H9 (cell line): ENCODE measurements around the gene JTB. TPM values are rescaled to one million over a fixed set of nuclear protein-coding genes. Genes with fewer than 3 reads are reported as not detected.

Experiments used
- DNase-seq: peaks from one replicate; pipeline ENCODE4 v3.0.0-alpha.2; 2017
- H2AFZ ChIP-seq: one replicate; pipeline ENCODE4 v1.6.1; 2013; ENCODE audit warnings: mild to moderate bottlenecking, low read length, control low read depth, moderate library complexity
- H2AK5ac ChIP-seq: 2 replicates; pipeline ENCODE4 v1.6.1; 2013; ENCODE audit warnings: low read length, control low read depth, mixed read lengths; ENCODE audit not compliant: insufficient read length
- H2BK120ac ChIP-seq: one replicate; pipeline ENCODE4 v1.6.1; 2013; ENCODE audit warnings: low read depth, mild to moderate bottlenecking, low read length, control low read depth, inconsistent platforms; ENCODE audit not compliant: poor library complexity, severe bottlenecking
- H2BK12ac ChIP-seq: 2 replicates; pipeline ENCODE4 v1.6.1; 2013; ENCODE audit warnings: low read length, control low read depth, mixed read lengths, low read depth; ENCODE audit not compliant: insufficient read length
- H2BK15ac ChIP-seq: 2 replicates; pipeline ENCODE4 v1.6.1; 2013; ENCODE audit warnings: low read depth, low read length, control low read depth
- H2BK20ac ChIP-seq: one replicate; pipeline ENCODE4 v1.6.1; 2013; ENCODE audit warnings: low read depth, mild to moderate bottlenecking, low read length, control low read depth, inconsistent platforms; ENCODE audit not compliant: poor library complexity, severe bottlenecking
- H2BK5ac ChIP-seq: 2 replicates; pipeline ENCODE4 v1.6.1; 2013; ENCODE audit warnings: low read length, control low read depth, mixed read lengths; ENCODE audit not compliant: insufficient read length
- H3K14ac ChIP-seq: 2 replicates; pipeline ENCODE4 v1.6.1; 2013; ENCODE audit warnings: low read length, control low read depth; ENCODE audit not compliant: insufficient read depth
- H3K18ac ChIP-seq: 2 replicates; pipeline ENCODE4 v1.6.1; 2013; ENCODE audit warnings: low read depth, mild to moderate bottlenecking, mixed read lengths, low read length, control low read depth; ENCODE audit not compliant: insufficient read length
- H3K23ac ChIP-seq: 2 replicates; pipeline ENCODE4 v1.6.1; 2013; ENCODE audit warnings: low read length, control low read depth, mixed read lengths, low read depth; ENCODE audit not compliant: insufficient read length
- H3K23me2 ChIP-seq: 2 replicates; pipeline ENCODE4 v1.6.1; 2013; ENCODE audit warnings: low read depth, mild to moderate bottlenecking, mixed read lengths, low read length, control low read depth; ENCODE audit not compliant: insufficient read length, poor library complexity, severe bottlenecking
- H3K27ac ChIP-seq: 2 replicates; pipeline ENCODE4 v1.5.1; 2013; ENCODE audit warnings: low read length, control low read depth, mixed read lengths, low read depth; ENCODE audit not compliant: insufficient read length
- H3K27me3 ChIP-seq: 2 replicates; pipeline ENCODE4 v1.6.1; 2013; ENCODE audit warnings: low read length, control low read depth, inconsistent platforms; ENCODE audit not compliant: insufficient read depth
- H3K4ac ChIP-seq: 2 replicates; pipeline ENCODE4 v1.6.1; 2013; ENCODE audit warnings: low read depth, mild to moderate bottlenecking, control low read depth, inconsistent platforms, low read length, moderate library complexity
- H3K4me1 ChIP-seq: 2 replicates; pipeline ENCODE4 v1.6.1; 2013; ENCODE audit warnings: low read length, control low read depth, inconsistent platforms; ENCODE audit not compliant: insufficient read depth
- H3K4me2 ChIP-seq: 2 replicates; pipeline ENCODE4 v1.6.1; 2013; ENCODE audit warnings: low read length, control low read depth, mixed read lengths; ENCODE audit not compliant: insufficient read length, insufficient read depth
- H3K56ac ChIP-seq: 2 replicates; pipeline ENCODE4 v1.6.1; 2013; ENCODE audit warnings: low read depth, mild to moderate bottlenecking, mixed read lengths, low read length, control low read depth; ENCODE audit not compliant: insufficient read length
- H3K79me1 ChIP-seq: 2 replicates; pipeline ENCODE4 v1.6.1; 2013; ENCODE audit warnings: low read depth, mild to moderate bottlenecking, moderate library complexity, low read length, control low read depth, inconsistent platforms; ENCODE audit not compliant: insufficient read depth, poor library complexity, severe bottlenecking
- H3K79me2 ChIP-seq: 2 replicates; pipeline ENCODE4 v1.6.1; 2013; ENCODE audit warnings: low read length, control low read depth, inconsistent platforms; ENCODE audit not compliant: insufficient read depth
- H3K9ac ChIP-seq: 2 replicates; pipeline ENCODE4 v1.6.1; 2013; ENCODE audit warnings: low read length, control low read depth, mixed read lengths; ENCODE audit not compliant: insufficient read length; ENCODE audit errors: extremely low read depth
- H3K9me3 ChIP-seq: one replicate; pipeline ENCODE4 v1.6.1; 2013; ENCODE audit warnings: low read depth, low read length, inconsistent platforms; ENCODE audit not compliant: control insufficient read depth
- H3T11ph ChIP-seq: one replicate; pipeline ENCODE4 v1.6.1; 2013; ENCODE audit warnings: mild to moderate bottlenecking, low read length, control low read depth, inconsistent platforms
- H4K20me1 ChIP-seq: one replicate; pipeline ENCODE4 v1.6.1; 2013; ENCODE audit not compliant: control insufficient read depth, insufficient read length, insufficient read depth
- H4K5ac ChIP-seq: 2 replicates; pipeline ENCODE4 v1.6.1; 2013; ENCODE audit warnings: low read depth, mild to moderate bottlenecking, mixed read lengths, low read length, control low read depth; ENCODE audit not compliant: insufficient read length
- H4K8ac ChIP-seq: replicated peaks from 2 replicates; pipeline ENCODE4 v1.6.1; 2013; ENCODE audit warnings: low read length, control low read depth, mixed read lengths, low read depth; ENCODE audit not compliant: insufficient read length
- H4K91ac ChIP-seq: 2 replicates; pipeline ENCODE4 v1.6.1; 2013; ENCODE audit warnings: low read depth, mild to moderate bottlenecking, moderate library complexity, mixed read lengths, low read length, control low read depth; ENCODE audit not compliant: insufficient read length
- H3K27ac Mint-ChIP-seq, 3 experiments: 2 replicates in 2 of 3; 3 replicates in 1 of 3; pipeline ENCODE4 v1.8.0; 2020 to 2021; ENCODE audit warnings: mixed read lengths in 3 of 3, mild to moderate bottlenecking in 1 of 3, moderate library complexity in 1 of 3
- H3K27me3 Mint-ChIP-seq: 2 replicates; pipeline ENCODE4 v1.8.0; 2021; ENCODE audit warnings: low read depth, mild to moderate bottlenecking, moderate library complexity, mixed read lengths
- H3K36me3 Mint-ChIP-seq, 3 experiments: 2 replicates in 2 of 3; 3 replicates in 1 of 3; pipeline ENCODE4 v1.8.0; 2020 to 2021; ENCODE audit warnings: low read depth in 3 of 3, mixed read lengths in 3 of 3; ENCODE audit not compliant: insufficient read depth in 1 of 3
- H3K4me1 Mint-ChIP-seq, 2 experiments: 2 replicates each; pipeline ENCODE4 v1.8.0; 2020; ENCODE audit warnings: mixed read lengths in 2 of 2
- H3K4me3 Mint-ChIP-seq, 2 experiments: 2 replicates in 1 of 2; 3 replicates in 1 of 2; pipeline ENCODE4 v1.8.0; 2020 to 2021; ENCODE audit warnings: mild to moderate bottlenecking in 2 of 2, mixed read lengths in 2 of 2, moderate library complexity in 1 of 2
- H3K9me3 Mint-ChIP-seq, 2 experiments: 2 replicates in 1 of 2; 3 replicates in 1 of 2; pipeline ENCODE4 v1.8.0; 2020; ENCODE audit warnings: mild to moderate bottlenecking in 2 of 2, mixed read lengths in 2 of 2, moderate library complexity in 1 of 2
- WGBS: extraction: QIAGEN DNeasy Blood & Tissue Kit; methylation state at CpG from one replicate; pipeline ENCODE4 v1.1.7; 2013; ENCODE audit warnings: missing lambda C conversion rate, low lambda C conversion rate, mixed read lengths; ENCODE audit not compliant: insufficient read length; ENCODE audit errors: extremely low coverage; 5-methylcytosine and 5-hydroxymethylcytosine counted together
- total RNA-seq: library from RNA; stranded (reverse); gene quantifications from 2 replicates; pipeline ENCODE4 v1.2.1, GENCODE V29; 2021
- TF ChIP-seq, protein P1 (sequence below): fragments of 200-600 bp; sonication (generic); conservative IDR thresholded peaks from 3 replicates; pipeline ENCODE4 v1.8.0; 2021; ENCODE audit warnings: antibody characterized with exemption, mild to moderate bottlenecking

Gene JTB
- total RNA-seq, 1 experiment from 2014 or later: 85.4 TPM

GRCh38 chr1:153958111-153958960, 19.1 kb downstream of the JTB start, which contains the start of gene CRTC2:
Gene CRTC2, minus strand, starts transcription at chr1:153958612. Its CDS starts 115 bp downstream, at chr1:153958497.
- Histone ChIP-seq H3K9ac (peak within 1 kb of the TSS; percentile 93), H4K91ac (no peak within 1 kb of the TSS), H2BK20ac (no peak within 1 kb of the TSS), H2BK15ac (no peak within 1 kb of the TSS), H3K27ac (peak within 1 kb of the TSS; percentile 5), H3K27me3 (no peaks in the 10 kb centered on the region), H2AFZ (no peak within 1 kb of the TSS), H2BK5ac (no peak within 1 kb of the TSS), H3K4me1 (no peaks in the 10 kb centered on the region), H3K14ac (peak within 1 kb of the TSS; percentile 72), H3K79me1 (peaks cover 21% of the 10 kb centered on the region), H4K5ac (no peak within 1 kb of the TSS), H4K8ac (no peak within 1 kb of the TSS), H3K79me2 (peaks cover 45% of the 10 kb centered on the region), H2BK120ac (no peak within 1 kb of the TSS), H2AK5ac (no peak within 1 kb of the TSS), H2BK12ac (no peak within 1 kb of the TSS), H4K20me1 (no peaks in the 10 kb centered on the region), H3K4me2 (peak within 1 kb of the TSS; percentile 98), H3K9me3 (no peaks in the 10 kb centered on the region), H3K23me2 (peaks cover 21% of the 10 kb centered on the region), H3K4ac (no peak within 1 kb of the TSS), H3K56ac (no peak within 1 kb of the TSS), H3K23ac (no peak within 1 kb of the TSS), H3K18ac (peak within 1 kb of the TSS; percentile 61), H3T11ph (no peak within 1 kb of the TSS)
- Mint-ChIP-seq H3K4me1 (peaks cover 35 to 46% of the 10 kb centered on the region in 2 experiments), H3K4me3 (peak within 1 kb of the TSS; percentile 99 to 100), H3K27ac (peak within 1 kb of the TSS; percentile 95 to 99 (median 99)), H3K36me3 (peaks cover 27 to 45% (median 31%) of the 10 kb centered on the region in 3 experiments), H3K9me3 (no peaks in the 10 kb centered on the region; a peak in 1 of 5 replicates), H3K27me3 (no peaks in the 10 kb centered on the region)
- TF ChIP-seq, protein P1, sequence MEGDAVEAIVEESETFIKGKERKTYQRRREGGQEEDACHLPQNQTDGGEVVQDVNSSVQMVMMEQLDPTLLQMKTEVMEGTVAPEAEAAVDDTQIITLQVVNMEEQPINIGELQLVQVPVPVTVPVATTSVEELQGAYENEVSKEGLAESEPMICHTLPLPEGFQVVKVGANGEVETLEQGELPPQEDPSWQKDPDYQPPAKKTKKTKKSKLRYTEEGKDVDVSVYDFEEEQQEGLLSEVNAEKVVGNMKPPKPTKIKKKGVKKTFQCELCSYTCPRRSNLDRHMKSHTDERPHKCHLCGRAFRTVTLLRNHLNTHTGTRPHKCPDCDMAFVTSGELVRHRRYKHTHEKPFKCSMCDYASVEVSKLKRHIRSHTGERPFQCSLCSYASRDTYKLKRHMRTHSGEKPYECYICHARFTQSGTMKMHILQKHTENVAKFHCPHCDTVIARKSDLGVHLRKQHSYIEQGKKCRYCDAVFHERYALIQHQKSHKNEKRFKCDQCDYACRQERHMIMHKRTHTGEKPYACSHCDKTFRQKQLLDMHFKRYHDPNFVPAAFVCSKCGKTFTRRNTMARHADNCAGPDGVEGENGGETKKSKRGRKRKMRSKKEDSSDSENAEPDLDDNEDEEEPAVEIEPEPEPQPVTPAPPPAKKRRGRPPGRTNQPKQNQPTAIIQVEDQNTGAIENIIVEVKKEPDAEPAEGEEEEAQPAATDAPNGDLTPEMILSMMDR: no peak
- WGBS: no CpG with 5 or more reads among the region's 75 CpGs
- peak; percentile 99 for DNase-seq
